Skeletal muscle satellite cell (primary cell): ENCODE measurements around the gene RUNDC3A. TPM values are rescaled to one million over a fixed set of nuclear protein-coding genes. Genes with fewer than 3 reads are reported as not detected.

ENCODE experiments used
- H3K27me3 ChIP-seq: 2 replicates; pipeline ENCODE4 v1.7.0; 2013; ENCODE audit warnings: low read length; ENCODE audit not compliant: control insufficient read depth, insufficient read depth
- H3K36me3 ChIP-seq: 2 replicates; pipeline ENCODE4 v1.7.0; 2013; ENCODE audit warnings: mild to moderate bottlenecking, control low read depth, low read length; ENCODE audit not compliant: insufficient read depth
- H3K4me1 ChIP-seq: 2 replicates; pipeline ENCODE4 v1.7.0; 2013; ENCODE audit warnings: low read length; ENCODE audit not compliant: control insufficient read depth, insufficient read depth
- H3K4me2 ChIP-seq: 2 replicates; pipeline ENCODE4 v1.7.0; 2013; ENCODE audit warnings: mild to moderate bottlenecking, low read length
- H3K4me3 ChIP-seq: 2 replicates; pipeline ENCODE4 v1.7.0; 2013; ENCODE audit warnings: low read length
- H3K9ac ChIP-seq: 2 replicates; pipeline ENCODE4 v1.7.0; 2013; ENCODE audit warnings: mild to moderate bottlenecking, low read depth, low read length, moderate library complexity
- H3K9me3 ChIP-seq: replicated peaks from 2 replicates; pipeline ENCODE4 v1.7.0; 2013; ENCODE audit warnings: mild to moderate bottlenecking, control low read depth, low read length
- small RNA-seq: library from RNA; depleted of rRNA; stranded (forward); fragments of <200 nt; gene quantifications from one replicate; pipeline ENCODE3, GENCODE V24; 2012

RUNDC3A gene

DNA sequence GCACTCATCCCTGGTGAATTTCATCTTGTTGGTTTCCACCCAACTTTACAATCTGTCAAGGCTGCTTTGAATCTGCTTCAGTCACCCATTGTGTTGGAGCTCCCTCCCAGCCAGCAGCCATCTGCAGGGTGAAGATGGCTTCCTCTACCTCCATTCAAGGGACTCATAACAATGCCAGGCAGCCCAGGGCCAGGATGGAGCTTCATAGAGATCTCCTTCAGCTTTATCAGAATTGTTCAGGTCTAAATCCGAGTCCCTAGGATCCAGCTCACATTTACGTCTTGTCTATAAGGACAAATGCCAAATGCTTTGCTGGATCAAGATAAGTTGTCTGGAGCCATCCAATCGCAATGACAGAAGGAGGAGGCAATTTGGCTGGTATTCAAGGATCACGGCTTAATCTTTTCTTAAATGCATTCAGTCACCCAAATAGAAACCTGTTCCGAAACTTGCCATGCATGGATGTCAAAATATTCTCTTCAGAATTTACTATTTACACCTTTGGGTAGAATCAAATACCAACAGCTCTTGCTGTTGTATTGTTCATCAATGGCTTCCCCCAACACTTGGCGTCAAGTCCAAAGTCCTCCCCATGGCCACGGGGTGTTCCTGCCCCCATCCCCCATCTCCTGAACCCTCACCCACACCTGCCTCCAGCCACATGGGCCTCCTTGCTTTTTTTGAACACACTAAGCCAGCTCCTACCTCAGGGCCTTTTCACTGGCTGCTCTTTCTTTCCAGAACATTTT is 59.0 kb downstream of the RUNDC3A start:
- Histone ChIP-seq H3K4me3 (no peak overlapping the region), H3K4me1 (no peaks in the 10 kb centered on the region), H3K9me3 (no peaks in the 10 kb centered on the region), H3K4me2 (no peak overlapping the region), H3K9ac (no peak overlapping the region), H3K27me3 (peaks cover 36% of the 10 kb centered on the region), H3K36me3 (no peaks in the 10 kb centered on the region)

Small RNA genes within 50 kb of the gene (small RNA-seq; reads per million reads assigned to genes)
- gene RF00012 (not detected), gene RN7SL507P (not detected), gene RNU6-453P (not detected)
